ENCODE results near the gene RSRP1.
"Not testable (repeated sequence)": the region's sequence is repeated elsewhere in the genome, so short reads cannot be mapped to it uniquely, and the experiment has no call there.

Gene RSRP1

GRCh38 chr1:25246600-25247023 lies 642 bp downstream of the RSRP1 start:
- peak overlapping the region; percentile 96 for H3K27ac ChIP-seq
- TF ChIP-seq CTCF (conservative IDR thresholded peaks at IDR 0.05) = no peak

GRCh38 chr1:25245809-25246599 lies 1.2 kb downstream of the RSRP1 start:
- TF ChIP-seq CTCF (conservative IDR thresholded peaks at IDR 0.05) = no peak
- peak overlapping the region; percentile 96 for H3K27ac ChIP-seq

- peak overlapping the region; percentile 96; the same call in 1 of the 2 replicates for H3K27ac ChIP-seq
- TF ChIP-seq CTCF (conservative IDR thresholded peaks at IDR 0.05) = no peak
These were observed 1.9 kb downstream of the RSRP1 start for GRCh38 chr1:25245393-25245792.

- TF ChIP-seq CTCF (conservative IDR thresholded peaks at IDR 0.05) = no peak
- H3K27ac ChIP-seq = 0 out of 2 replicates have a peak overlapping the region, but pooled peaks have one; percentile 10
These were observed 3.3 kb downstream of the RSRP1 start for GRCh38 chr1:25243907-25244306.

GRCh38 chr1:25239681-25240541 lies 7.3 kb downstream of the RSRP1 start:
- TF ChIP-seq CTCF (conservative IDR thresholded peaks at IDR 0.05) = peak; percentile 82

GRCh38 chr1:25238046-25238445 lies 9.2 kb downstream of the RSRP1 start:
- no peak for TF ChIP-seq CTCF (conservative IDR thresholded peaks at IDR 0.05)
- H3K27ac ChIP-seq = peak overlapping the region; percentile 88

More at GRCh38 chr1:25239681-25240541, 7.3 kb downstream of the RSRP1 start:
- peak overlapping the region; percentile 88 for H3K27ac ChIP-seq

- not testable (repeated sequence) for H3K27ac ChIP-seq
These were observed 11.0 kb downstream of the RSRP1 start for GRCh38 chr1:25236261-25236660.

- not testable (repeated sequence) for H3K27ac ChIP-seq
These were observed 11.8 kb downstream of the RSRP1 start for GRCh38 chr1:25235411-25235810.
